ENCODE results near the gene TPSAB1.
A peak's percentile ranks its signal among the peaks of the same experiment; 100 is the strongest.

- TF ChIP-seq POLR2A (IDR thresholded peaks at IDR 0.05; ENCODE audit: low read depth, low read length) (no peak), SIN3A (IDR thresholded peaks at IDR 0.05; ENCODE audit: low read depth, low read length) (no peak), CTCF (IDR thresholded peaks at IDR 0.05 in 2 of 3, conservative IDR thresholded peaks at IDR 0.05 in 1 of 3; ENCODE audit: control insufficient read depth in 2 of 3, extremely low read depth in 1 of 3, insufficient read depth in 1 of 3, low read depth in 3 of 3, low read length in 3 of 3) (peak; percentile 26 to 54 (median 34); a peak in 5 of 6 replicates), NRF1 (conservative IDR thresholded peaks at IDR 0.05; ENCODE audit: low read depth, low read length) (no peak), SMC3 (IDR thresholded peaks at IDR 0.05; ENCODE audit: borderline replicate concordance, low read length) (no peak; the same call in 1 of the 2 replicates), GABPA (IDR thresholded peaks at IDR 0.05; ENCODE audit: low read depth) (no peak), SUZ12 (IDR thresholded peaks at IDR 0.05; ENCODE audit: unreplicated experiment) (no peak), REST (IDR thresholded peaks at IDR 0.05; ENCODE audit: low read depth, low read length) (no peak)
- TF ChIP-seq, protein P1, sequence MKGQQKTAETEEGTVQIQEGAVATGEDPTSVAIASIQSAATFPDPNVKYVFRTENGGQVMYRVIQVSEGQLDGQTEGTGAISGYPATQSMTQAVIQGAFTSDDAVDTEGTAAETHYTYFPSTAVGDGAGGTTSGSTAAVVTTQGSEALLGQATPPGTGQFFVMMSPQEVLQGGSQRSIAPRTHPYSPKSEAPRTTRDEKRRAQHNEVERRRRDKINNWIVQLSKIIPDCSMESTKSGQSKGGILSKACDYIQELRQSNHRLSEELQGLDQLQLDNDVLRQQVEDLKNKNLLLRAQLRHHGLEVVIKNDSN (IDR thresholded peaks at IDR 0.05; ENCODE audit: borderline replicate concordance, extremely low read length, insufficient read depth, low read depth, low read length), result no peak
- TF ChIP-seq, protein P2, sequence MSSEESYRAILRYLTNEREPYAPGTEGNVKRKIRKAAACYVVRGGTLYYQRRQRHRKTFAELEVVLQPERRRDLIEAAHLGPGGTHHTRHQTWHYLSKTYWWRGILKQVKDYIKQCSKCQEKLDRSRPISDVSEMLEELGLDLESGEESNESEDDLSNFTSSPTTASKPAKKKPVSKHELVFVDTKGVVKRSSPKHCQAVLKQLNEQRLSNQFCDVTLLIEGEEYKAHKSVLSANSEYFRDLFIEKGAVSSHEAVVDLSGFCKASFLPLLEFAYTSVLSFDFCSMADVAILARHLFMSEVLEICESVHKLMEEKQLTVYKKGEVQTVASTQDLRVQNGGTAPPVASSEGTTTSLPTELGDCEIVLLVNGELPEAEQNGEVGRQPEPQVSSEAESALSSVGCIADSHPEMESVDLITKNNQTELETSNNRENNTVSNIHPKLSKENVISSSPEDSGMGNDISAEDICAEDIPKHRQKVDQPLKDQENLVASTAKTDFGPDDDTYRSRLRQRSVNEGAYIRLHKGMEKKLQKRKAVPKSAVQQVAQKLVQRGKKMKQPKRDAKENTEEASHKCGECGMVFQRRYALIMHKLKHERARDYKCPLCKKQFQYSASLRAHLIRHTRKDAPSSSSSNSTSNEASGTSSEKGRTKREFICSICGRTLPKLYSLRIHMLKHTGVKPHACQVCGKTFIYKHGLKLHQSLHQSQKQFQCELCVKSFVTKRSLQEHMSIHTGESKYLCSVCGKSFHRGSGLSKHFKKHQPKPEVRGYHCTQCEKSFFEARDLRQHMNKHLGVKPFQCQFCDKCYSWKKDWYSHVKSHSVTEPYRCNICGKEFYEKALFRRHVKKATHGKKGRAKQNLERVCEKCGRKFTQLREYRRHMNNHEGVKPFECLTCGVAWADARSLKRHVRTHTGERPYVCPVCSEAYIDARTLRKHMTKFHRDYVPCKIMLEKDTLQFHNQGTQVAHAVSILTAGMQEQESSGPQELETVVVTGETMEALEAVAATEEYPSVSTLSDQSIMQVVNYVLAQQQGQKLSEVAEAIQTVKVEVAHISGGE (CRISPR knock-in tag; IDR thresholded peaks at IDR 0.05), result no peak
- TF ChIP-seq, protein P3, sequence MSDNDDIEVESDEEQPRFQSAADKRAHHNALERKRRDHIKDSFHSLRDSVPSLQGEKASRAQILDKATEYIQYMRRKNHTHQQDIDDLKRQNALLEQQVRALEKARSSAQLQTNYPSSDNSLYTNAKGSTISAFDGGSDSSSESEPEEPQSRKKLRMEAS (IDR thresholded peaks at IDR 0.05; ENCODE audit: low read depth, low read length), result no peak
Measured at GRCh38 chr16:1194665-1195392, 45.7 kb upstream of the TPSAB1 start.

Measured in GM12878 (cell line).